Thyroid gland (tissue), 4 donors: ENCODE data around the gene KLF6. TPM values are rescaled to one million over a fixed set of nuclear protein-coding genes. Genes with fewer than 3 reads are reported as not detected.

ENCODE experiments used
- DNase-seq, 2 donors: peaks; one replicate each; pipeline ENCODE4 v3.0.0-alpha.2; 2019
- H3K27ac ChIP-seq, 3 donors: fragments of 200-600 bp; sonication (generic); 1 replicate in 2 of 3; 2 replicates in 1 of 3; pipeline ENCODE4 v1.5.1; 2016 to 2019; ENCODE audit warnings: mild to moderate bottlenecking in 1 of 3, moderate library complexity in 1 of 3
- H3K27me3 ChIP-seq: fragments of 200-600 bp; sonication (generic); one replicate; pipeline ENCODE4 v1.5.1; 2019
- H3K36me3 ChIP-seq, 2 donors: fragments of 200-600 bp; sonication (generic); one replicate each; pipeline ENCODE4 v1.5.1; 2016 to 2019
- H3K4me1 ChIP-seq, 2 donors: fragments of 200-600 bp; sonication (generic); one replicate each; pipeline ENCODE4 v1.5.1; 2017 to 2019
- H3K4me3 ChIP-seq, 3 donors: fragments of 200-600 bp; sonication (generic); replicated peaks in 1 of 3; 1 replicate in 2 of 3; 2 replicates in 1 of 3; pipeline ENCODE4 v1.5.1; 2016; ENCODE audit warnings: mild to moderate bottlenecking in 1 of 3
- H3K9me3 ChIP-seq: fragments of 200-600 bp; sonication (generic); one replicate; pipeline ENCODE4 v1.5.1; 2017
- CTCF ChIP-seq, 6 experiments: fragments of 200-600 bp in 3 of 6; fragments of 450-650 bp in 3 of 6; sonication (generic) in 3 of 6; IDR thresholded peaks; one replicate each; pipeline ENCODE4 v1.5.1; 2016 to 2019; ENCODE audit warnings: antibody characterized with exemption in 6 of 6, mild to moderate bottlenecking in 2 of 6, inconsistent platforms in 1 of 6, moderate library complexity in 1 of 6
- POLR2A ChIP-seq, 2 donors: fragments of 450-650 bp; IDR thresholded peaks; one replicate each; pipeline ENCODE4 v1.6.1; 2017; ENCODE audit warnings: antibody characterized with exemption in 2 of 2, mild to moderate bottlenecking in 2 of 2, moderate library complexity in 1 of 2
- WGBS, 2 donors: methylation state at CpG; one replicate each; pipeline ENCODE4 v1.1.5; 2017; 5-methylcytosine and 5-hydroxymethylcytosine counted together
- intact Hi-C: fragments of 100-400 bp; cut with DNase I; formaldehyde crosslinking; loops from one replicate; pipeline ENCODE4 v1.15.1; 2023
- total RNA-seq, 4 donors: library from RNA; depleted of rRNA; stranded (reverse); fragments of >200 nt; gene quantifications; one replicate each; pipeline ENCODE4 v1.2.3, GENCODE V29; 2016

Gene KLF6
- total RNA-seq, 4 donors from 2014 or later, result 50.4 to 166 (median 103) TPM

DNA sequence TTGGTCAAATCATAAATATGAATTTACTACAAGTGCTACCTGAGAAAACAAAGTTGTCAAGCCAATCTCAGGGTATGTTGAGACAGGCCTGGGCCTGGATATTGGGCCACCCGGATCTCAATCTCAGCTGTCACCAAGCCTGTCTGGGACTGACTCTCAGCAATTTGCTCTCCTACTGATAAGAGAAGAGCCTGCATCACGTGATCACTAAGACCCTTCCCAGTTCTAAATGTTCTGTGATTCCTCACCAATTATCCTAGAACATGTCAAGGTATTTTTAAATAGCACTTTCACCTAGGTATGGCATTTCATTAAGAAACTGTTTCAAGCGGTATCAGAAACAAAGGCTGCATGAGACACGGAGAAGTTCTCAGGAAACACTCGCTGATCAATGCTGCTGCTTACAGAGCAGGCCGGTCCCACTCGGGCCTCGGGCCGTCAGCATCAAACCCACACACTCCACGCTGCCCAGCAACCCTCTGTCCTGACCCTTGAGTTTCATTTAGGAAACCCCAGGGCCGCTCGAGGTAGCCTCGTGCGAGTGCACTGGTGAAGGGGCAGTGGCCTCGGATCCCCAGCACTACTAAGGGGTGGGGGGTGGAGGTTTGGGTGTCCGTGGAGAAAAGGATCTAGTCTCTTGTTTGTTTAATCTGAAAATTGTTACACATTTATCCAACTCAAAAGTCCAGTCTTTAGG, 4.1 kb downstream of the KLF6 start:
- H3K27ac ChIP-seq, result peak overlapping the region; percentile 99 to 100 (median 100)
- TF ChIP-seq CTCF (IDR thresholded peaks at IDR 0.05) (no peak), POLR2A (IDR thresholded peaks at IDR 0.05) (no peak)
- no peaks in the 10 kb centered on the region for H3K27me3 ChIP-seq
- intact Hi-C loops, result loop anchor here (10.0 kb wide), 3 partner anchors 74 to 884 kb away; no protein-coding TSS in a partner anchor
- H3K4me3 ChIP-seq, result peak overlapping the region in 1 of 3 donors; percentile 96
- no peak for DNase-seq
- peaks cover 54 to 55% of the 10 kb centered on the region in 2 donors for H3K36me3 ChIP-seq
- H3K4me1 ChIP-seq, result peaks cover 34 to 55% of the 10 kb centered on the region in 2 donors
- H3K9me3 ChIP-seq, result no peaks in the 10 kb centered on the region
- 45 to 64% methylated on average over 16 of the region's 16 CpGs for WGBS, 2 donors

DNA sequence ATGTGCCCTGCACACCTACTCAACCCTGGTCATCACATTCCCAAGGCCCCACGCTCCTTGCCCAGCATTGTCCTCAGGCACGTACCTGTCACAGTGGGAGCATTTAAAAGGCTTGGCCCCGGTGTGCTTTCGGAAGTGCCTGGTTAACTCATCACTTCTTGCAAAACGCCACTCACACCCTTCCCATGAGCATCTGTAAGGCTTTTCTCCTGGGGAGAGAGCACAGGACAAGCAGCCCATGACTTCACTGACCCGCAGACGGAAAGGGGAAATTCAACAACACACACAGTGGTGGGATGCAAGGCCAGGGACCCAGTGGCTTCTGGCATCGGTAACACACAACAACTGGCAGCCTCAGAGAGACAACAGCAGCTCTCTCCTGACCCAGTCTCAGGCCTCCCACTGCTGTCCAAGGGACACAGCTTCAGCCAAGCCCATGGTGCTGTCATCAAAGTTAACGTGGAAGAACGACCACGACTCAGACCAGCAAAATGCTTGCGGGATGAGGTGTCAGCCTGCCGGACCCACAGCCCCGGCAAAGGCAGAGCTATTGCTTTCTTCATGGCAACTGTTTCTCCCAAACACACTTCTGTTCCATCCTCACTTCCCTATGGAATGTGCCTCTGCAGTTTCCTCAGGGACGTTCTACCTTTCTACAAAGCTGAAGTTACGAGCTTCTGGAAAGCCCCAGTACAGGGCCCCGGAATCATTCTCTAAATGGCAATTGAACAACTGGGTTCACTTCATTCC, 4.8 kb downstream of the KLF6 start:
- H3K9me3 ChIP-seq, result no peaks in the 10 kb centered on the region
- TF ChIP-seq POLR2A (IDR thresholded peaks at IDR 0.05) (no peak), CTCF (IDR thresholded peaks at IDR 0.05) (no peak)
- WGBS, 2 donors, result 50 to 84% methylated on average over 17 of the region's 17 CpGs
- peaks cover 55 to 56% of the 10 kb centered on the region in 2 donors for H3K36me3 ChIP-seq
- no peaks in the 10 kb centered on the region for H3K27me3 ChIP-seq
- peak overlapping the region; percentile 99 to 100 (median 100) for H3K27ac ChIP-seq
- intact Hi-C loops, result loop anchor here (10.0 kb wide), 3 partner anchors 75 to 885 kb away; no protein-coding TSS in a partner anchor
- peak overlapping the region in 1 of 3 donors; percentile 96 for H3K4me3 ChIP-seq
- peaks cover 34 to 59% of the 10 kb centered on the region in 2 donors for H3K4me1 ChIP-seq
- no peak for DNase-seq

DNA sequence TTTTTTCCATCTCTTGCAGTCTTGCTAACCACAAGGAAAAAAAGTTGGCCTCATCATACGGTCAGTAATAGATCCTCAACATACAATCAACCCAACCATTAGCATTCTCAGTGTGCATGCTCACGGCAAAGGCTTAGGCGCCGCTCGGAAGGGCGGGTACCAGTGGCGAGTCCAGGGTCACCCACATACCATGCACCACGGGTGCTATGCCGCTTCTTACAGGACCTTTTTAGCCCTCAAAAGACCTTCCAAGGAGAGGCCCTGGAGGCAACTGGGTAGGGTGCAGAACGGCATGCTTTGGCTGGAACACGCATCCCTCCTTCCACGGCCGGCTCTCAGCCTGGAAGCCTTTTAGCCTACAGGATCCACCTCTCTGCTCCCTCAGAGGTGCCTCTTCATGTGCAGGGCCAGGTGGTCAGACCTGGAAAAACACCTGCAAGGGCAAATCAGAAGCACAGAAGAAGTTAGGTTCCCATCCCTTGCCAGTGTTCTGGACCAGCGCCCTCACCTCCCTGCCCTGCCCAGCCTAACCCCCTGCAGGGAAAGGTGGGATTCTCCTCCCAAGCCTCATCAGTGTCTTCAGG, 5.8 kb downstream of the KLF6 start:
- intact Hi-C loops, result loop anchor here (10.0 kb wide), 1 partner anchor 544 kb away; no protein-coding TSS in a partner anchor
- TF ChIP-seq POLR2A (IDR thresholded peaks at IDR 0.05) (no peak), CTCF (IDR thresholded peaks at IDR 0.05) (no peak)
- Histone ChIP-seq H3K27me3 (no peaks in the 10 kb centered on the region), H3K9me3 (no peaks in the 10 kb centered on the region), H3K36me3 (peaks cover 55 to 56% of the 10 kb centered on the region in 2 donors), H3K27ac (peak overlapping the region; percentile 99 to 100 (median 100)), H3K4me3 (peak overlapping the region in 1 of 3 donors; percentile 96), H3K4me1 (peaks cover 34 to 59% of the 10 kb centered on the region in 2 donors)
- DNase-seq, result no peak
- WGBS, 2 donors, result 65 to 82% methylated on average over 14 of the region's 14 CpGs

- 81 to 86% methylated on average over 3 of the region's 3 CpGs for WGBS, 2 donors
These were observed 6.3 kb downstream of the KLF6 start for GRCh38 chr10:3778692-3779157.

More at GRCh38 chr10:3778692-3779157, 6.3 kb downstream of the KLF6 start:
- DNase-seq, result no peak
- TF ChIP-seq POLR2A (IDR thresholded peaks at IDR 0.05) (no peak), CTCF (IDR thresholded peaks at IDR 0.05) (no peak)
- no peaks in the 10 kb centered on the region for H3K27me3 ChIP-seq
- H3K4me1 ChIP-seq, result peaks cover 34 to 59% of the 10 kb centered on the region in 2 donors
- intact Hi-C loops, result loop anchor here (10.0 kb wide), 1 partner anchor 544 kb away; no protein-coding TSS in a partner anchor
- no peaks in the 10 kb centered on the region for H3K9me3 ChIP-seq
- peak overlapping the region; percentile 39 to 100 (median 100) for H3K27ac ChIP-seq
- peaks cover 55 to 56% of the 10 kb centered on the region in 2 donors for H3K36me3 ChIP-seq
- H3K4me3 ChIP-seq, result peak overlapping the region in 1 of 3 donors; percentile 96
